Adipocyte (in vitro differentiated cells): ENCODE results near the gene NPRL2.

Experiments
- DNase-seq: peaks from one replicate; pipeline ENCODE4 v3.0.0-alpha.2; 2015; ENCODE audit warnings: low read depth
- H3K27me3 ChIP-seq: replicated peaks from 2 replicates; pipeline ENCODE4 v1.7.0; 2013; ENCODE audit warnings: mild to moderate bottlenecking, low read length, moderate library complexity; ENCODE audit not compliant: control insufficient read depth, insufficient read depth
- H3K36me3 ChIP-seq: 2 replicates; pipeline ENCODE4 v1.7.0; 2013; ENCODE audit warnings: low read length, mild to moderate bottlenecking, moderate library complexity; ENCODE audit not compliant: control insufficient read depth, insufficient read depth, severe bottlenecking
- H3K4me1 ChIP-seq: 2 replicates; pipeline ENCODE4 v1.7.0; 2013; ENCODE audit warnings: mild to moderate bottlenecking, low read length, moderate library complexity; ENCODE audit not compliant: control insufficient read depth, insufficient read depth
- H3K4me3 ChIP-seq: 2 replicates; pipeline ENCODE4 v1.7.0; 2013; ENCODE audit warnings: mild to moderate bottlenecking, low read length, moderate library complexity
- H3K9ac ChIP-seq: 2 replicates; pipeline ENCODE4 v1.7.0; 2013; ENCODE audit warnings: mild to moderate bottlenecking, low read length, moderate library complexity
- H3K9me3 ChIP-seq: 2 replicates; pipeline ENCODE4 v1.7.0; 2013; ENCODE audit warnings: mild to moderate bottlenecking, low read length, moderate library complexity; ENCODE audit not compliant: control insufficient read depth

The NPRL2 gene

DNA sequence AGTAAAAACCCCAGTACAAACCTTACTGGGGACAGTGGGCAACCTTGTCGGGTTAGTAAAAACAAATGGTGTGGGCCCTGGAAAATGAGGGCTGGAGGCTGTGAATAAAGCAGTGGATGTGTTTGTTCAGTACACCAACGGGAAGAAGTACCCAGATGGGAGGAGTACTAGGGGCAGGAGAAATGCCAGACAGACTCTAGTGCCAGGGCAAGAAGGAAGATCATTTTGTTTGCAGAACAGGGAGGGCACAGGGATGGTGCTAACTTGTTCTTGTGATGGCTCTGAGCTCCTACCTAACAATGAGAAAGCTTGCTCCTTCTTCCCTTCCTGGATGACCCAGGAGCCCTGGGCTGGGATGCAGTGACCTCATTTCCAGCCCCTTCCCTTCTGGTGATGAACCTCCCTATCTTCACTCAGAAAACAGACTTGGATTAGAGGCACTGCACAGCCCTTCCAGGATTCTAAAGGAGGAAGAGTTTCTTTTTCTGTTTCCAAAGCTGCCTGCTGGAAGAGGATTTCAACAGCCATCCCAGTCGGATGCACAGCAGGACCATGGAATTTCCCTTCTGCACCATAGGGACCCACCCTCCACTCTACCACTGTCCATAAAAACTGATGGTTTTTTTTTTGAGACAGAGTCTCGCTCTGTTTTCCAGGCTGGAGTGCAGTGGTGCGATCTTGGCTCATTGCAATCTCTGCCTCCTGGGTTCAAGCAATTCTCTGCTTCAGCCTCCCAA lies 16.1 kb downstream of the NPRL2 start:
- no peaks in the 10 kb centered on the region for H3K27me3 ChIP-seq
- peaks cover 46% of the 10 kb centered on the region for H3K4me1 ChIP-seq
- peaks cover 28% of the 10 kb centered on the region for H3K36me3 ChIP-seq
- peak overlapping the region; percentile 35 for H3K4me3 ChIP-seq
- DNase-seq = no peak
- H3K9ac ChIP-seq = peak overlapping the region; percentile 50
- no peaks in the 10 kb centered on the region for H3K9me3 ChIP-seq

- DNase-seq = no peak
- no peaks in the 10 kb centered on the region for H3K27me3 ChIP-seq
- peak overlapping the region; percentile 35 for H3K4me3 ChIP-seq
- H3K36me3 ChIP-seq = peaks cover 31% of the 10 kb centered on the region
- no peaks in the 10 kb centered on the region for H3K9me3 ChIP-seq
- H3K4me1 ChIP-seq = peaks cover 41% of the 10 kb centered on the region
- peak overlapping the region; percentile 50 for H3K9ac ChIP-seq
These were observed 16.7 kb downstream of the NPRL2 start for GRCh38 chr3:50333744-50334328.

DNA sequence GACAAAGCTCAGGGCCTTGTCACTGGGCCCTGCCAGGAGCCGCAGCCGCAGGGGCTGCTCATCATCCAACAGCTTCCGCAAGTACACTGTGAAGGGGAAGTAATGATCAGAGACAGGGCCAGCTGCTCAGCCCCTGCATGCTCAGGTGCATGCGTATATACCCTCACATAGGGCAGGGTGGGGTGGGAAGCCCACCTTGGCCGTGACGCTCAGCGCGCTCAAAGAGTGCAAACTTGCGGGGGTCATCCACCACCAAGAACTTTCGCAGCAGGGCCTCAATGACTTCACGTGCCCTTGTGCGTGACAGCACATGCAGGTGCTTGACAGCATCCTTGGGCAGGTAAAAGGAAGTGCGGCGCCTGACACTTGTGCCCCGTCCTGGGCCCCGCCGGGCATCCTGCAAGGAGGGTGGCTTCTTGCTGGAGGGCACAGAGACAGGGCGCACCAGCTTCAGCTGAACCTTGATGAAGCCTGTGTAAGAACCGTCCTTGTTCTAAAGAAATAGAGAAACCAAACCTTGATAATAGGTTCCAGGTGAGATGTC lies 19.1 kb downstream of the NPRL2 start:
- Histone ChIP-seq H3K4me1 (peaks cover 45% of the 10 kb centered on the region), H3K27me3 (no peaks in the 10 kb centered on the region), H3K4me3 (no peak overlapping the region), H3K36me3 (peaks cover 32% of the 10 kb centered on the region), H3K9me3 (no peaks in the 10 kb centered on the region), H3K9ac (no peak overlapping the region)
- DNase-seq = no peak

- DNase-seq = no peak
- Histone ChIP-seq H3K36me3 (peaks cover 42% of the 10 kb centered on the region), H3K27me3 (no peaks in the 10 kb centered on the region), H3K4me1 (peaks cover 34% of the 10 kb centered on the region), H3K9ac (no peak overlapping the region), H3K4me3 (no peak overlapping the region), H3K9me3 (no peaks in the 10 kb centered on the region)
These were observed 20.2 kb downstream of the NPRL2 start for GRCh38 chr3:50330330-50330729.

DNA sequence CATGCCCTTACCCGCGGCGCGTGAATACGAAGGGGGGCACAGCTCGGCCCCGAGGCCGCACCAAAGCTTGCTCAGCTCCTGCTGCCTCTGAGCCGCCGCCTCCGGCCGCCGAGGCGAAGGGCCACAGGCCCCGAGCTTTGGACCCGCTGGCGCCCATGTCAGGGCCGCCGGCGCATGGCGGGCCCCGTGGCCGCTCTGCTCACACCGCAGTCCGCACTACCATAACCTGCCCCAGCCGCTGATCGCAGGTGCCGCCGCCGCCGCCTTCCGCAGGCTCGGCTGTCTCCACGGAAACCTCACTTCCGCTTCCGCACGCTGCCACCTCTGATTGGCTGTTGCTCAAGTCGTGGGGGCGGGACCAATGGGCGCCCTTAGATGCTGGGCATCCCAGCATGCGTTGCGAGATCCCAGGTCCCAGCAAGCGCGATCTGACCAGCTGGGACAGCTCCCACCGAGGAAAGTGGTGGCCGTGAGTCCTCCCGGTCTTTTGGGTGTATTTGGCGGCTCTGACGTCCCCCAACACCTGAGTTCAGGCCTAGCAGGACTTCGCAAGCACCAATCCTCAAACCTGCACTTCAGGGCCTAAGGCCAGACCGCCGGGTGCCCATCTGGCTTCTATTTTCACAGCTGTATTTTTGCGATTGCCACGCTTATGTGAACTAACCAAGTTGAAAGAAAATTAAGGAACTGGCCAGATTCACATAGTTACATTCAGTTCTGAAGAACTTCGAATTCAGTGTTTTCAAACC lies 22.5 kb downstream of the NPRL2 start, which contains the start of gene TUSC2:
Gene TUSC2 (minus strand): TSS at position 281 of the 749 bp plus-strand sequence. CDS start 124 bp downstream, at position 157.
- H3K36me3 ChIP-seq = peaks cover 42% of the 10 kb centered on the region

DNA sequence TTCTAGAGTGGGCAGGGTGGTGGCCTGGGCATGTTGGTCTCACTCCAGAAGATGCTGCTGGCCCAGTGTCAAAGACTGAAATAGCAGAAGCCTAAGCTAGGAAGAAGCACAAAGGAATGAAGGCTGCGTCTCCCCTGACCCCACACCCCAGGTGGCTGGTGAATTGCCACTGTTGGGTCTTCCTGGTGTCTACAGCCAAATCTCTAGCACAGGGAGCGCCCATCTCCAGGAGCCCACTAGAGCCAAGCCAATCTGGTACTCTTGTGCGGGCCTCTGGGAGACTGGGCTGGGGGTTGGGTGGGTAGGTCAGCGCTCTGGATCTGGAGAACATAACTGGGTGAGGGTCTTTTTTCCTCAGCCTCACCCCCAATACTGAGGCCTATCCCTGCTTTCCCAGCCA lies 23.4 kb downstream of the NPRL2 start:
- no peak for DNase-seq
- Histone ChIP-seq H3K36me3 (peaks cover 40% of the 10 kb centered on the region), H3K4me3 (peak overlapping the region; percentile 94), H3K4me1 (peaks cover 18% of the 10 kb centered on the region), H3K27me3 (no peaks in the 10 kb centered on the region), H3K9ac (peak overlapping the region; percentile 96), H3K9me3 (no peaks in the 10 kb centered on the region)

More for the DNA sequence above, 22.5 kb downstream of the NPRL2 start, which contains the start of gene TUSC2:
- Histone ChIP-seq H3K4me1 (peaks cover 16% of the 10 kb centered on the region), H3K9ac (peak within 1 kb of the TSS; percentile 96), H3K27me3 (no peaks in the 10 kb centered on the region), H3K4me3 (peak within 1 kb of the TSS; percentile 94), H3K9me3 (no peaks in the 10 kb centered on the region)
- DNase-seq = peak; percentile 99

DNA sequence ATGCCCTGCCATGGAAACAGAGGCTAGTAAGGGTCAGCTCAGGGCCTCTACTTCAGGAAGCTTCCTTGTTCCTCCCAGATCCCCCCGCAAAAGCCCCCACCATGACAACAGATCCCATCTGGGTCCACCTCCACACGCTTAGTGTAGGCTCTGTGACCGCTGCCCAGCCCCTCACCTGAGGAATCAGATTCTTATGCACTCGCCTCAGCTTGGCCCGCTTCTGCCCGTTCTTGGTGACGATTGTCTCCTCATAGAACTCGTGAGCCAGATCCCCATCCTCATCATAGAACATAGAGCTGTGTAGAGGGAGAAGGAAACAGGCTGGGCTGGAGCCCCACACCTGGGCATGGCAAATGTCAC lies 24.4 kb downstream of the NPRL2 start:
- H3K36me3 ChIP-seq = peaks cover 30% of the 10 kb centered on the region
- H3K4me1 ChIP-seq = peaks cover 22% of the 10 kb centered on the region
- H3K27me3 ChIP-seq = no peaks in the 10 kb centered on the region
- no peaks in the 10 kb centered on the region for H3K9me3 ChIP-seq
- H3K9ac ChIP-seq = no peak overlapping the region
- no peak overlapping the region for H3K4me3 ChIP-seq
- DNase-seq = no peak

DNA sequence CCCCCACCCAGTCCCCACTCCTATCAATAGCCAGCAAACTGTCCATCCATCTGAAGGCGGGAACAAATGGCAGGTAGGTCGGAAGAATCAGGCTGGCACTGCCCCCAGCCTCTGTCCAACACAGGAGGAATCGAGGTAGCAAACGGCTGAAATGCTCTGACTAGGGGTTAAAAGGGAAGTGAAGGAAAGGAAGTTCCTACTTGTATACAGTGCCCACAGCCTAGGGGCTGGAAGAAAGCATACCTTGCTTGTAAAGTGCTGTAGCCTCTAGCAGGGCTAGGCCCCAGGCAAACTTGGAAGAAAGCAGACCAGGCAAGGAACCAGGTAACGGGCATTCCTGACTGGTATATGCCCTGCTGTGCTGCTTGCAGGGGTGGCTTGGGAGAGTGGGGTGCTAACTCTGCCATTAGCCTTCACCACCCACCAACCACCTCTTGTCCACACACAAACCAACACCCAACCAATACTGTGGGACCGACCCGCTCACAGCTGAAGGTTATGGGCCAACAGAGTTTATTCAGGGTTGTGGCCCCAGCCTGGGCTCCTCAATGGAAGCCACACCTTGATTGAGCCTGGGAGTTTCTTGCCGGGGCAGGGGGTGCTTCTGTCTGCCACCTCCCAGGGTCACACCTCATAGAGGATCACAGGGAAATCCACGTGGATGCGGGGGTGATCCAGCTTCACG lies 24.9 kb downstream of the NPRL2 start:
- Histone ChIP-seq H3K9ac (no peak overlapping the region), H3K27me3 (no peaks in the 10 kb centered on the region), H3K36me3 (peaks cover 25% of the 10 kb centered on the region), H3K9me3 (no peaks in the 10 kb centered on the region), H3K4me1 (peaks cover 22% of the 10 kb centered on the region), H3K4me3 (no peak overlapping the region)
- no peak for DNase-seq

GRCh38 chr3:50325113-50325480 lies 25.5 kb downstream of the NPRL2 start:
- no peak for DNase-seq
- Histone ChIP-seq H3K36me3 (peaks cover 20% of the 10 kb centered on the region), H3K27me3 (no peaks in the 10 kb centered on the region), H3K4me3 (no peak overlapping the region), H3K4me1 (peaks cover 27% of the 10 kb centered on the region), H3K9ac (no peak overlapping the region), H3K9me3 (no peaks in the 10 kb centered on the region)

- H3K9me3 ChIP-seq = no peaks in the 10 kb centered on the region
- H3K9ac ChIP-seq = no peak overlapping the region
- H3K27me3 ChIP-seq = no peaks in the 10 kb centered on the region
- H3K4me1 ChIP-seq = peaks cover 31% of the 10 kb centered on the region
- DNase-seq = peak; percentile 85
- no peak overlapping the region for H3K4me3 ChIP-seq
- H3K36me3 ChIP-seq = peaks cover 14% of the 10 kb centered on the region
These were observed 26.0 kb downstream of the NPRL2 start for GRCh38 chr3:50324351-50325112.
